ENCODE results near the gene PRICKLE4. TPM values are rescaled to one million over a fixed set of nuclear protein-coding genes. Genes with fewer than 3 reads are reported as not detected.
A peak's percentile ranks its signal among the peaks of the same experiment; 100 is the strongest.

The PRICKLE4 gene
- total and polyA plus RNA-seq, 2 of the 13 experiments (the other 11 are each of a cell fraction or from before 2014, with no cell fraction given) = 0.92 to 1.2 TPM

- no peaks in the 10 kb centered on the region; a peak in 1 of 5 replicates for H3K27me3 ChIP-seq (ENCODE audit: control insufficient read depth in 1 of 2, insufficient read depth in 2 of 2, low read length in 2 of 2)
- in situ Hi-C loops (cut with HindIII; ENCODE audit: extremely low pct_ligation_motif_present, low pct_unique_long_range_greater_than_20kb) (loop anchor here (5.0 kb wide), 1 partner anchor 40 kb away; the partner anchor contains the start of gene FRS3), intact Hi-C loops (cut with micrococcal nuclease; ENCODE audit: unreplicated experiment) (no loop called here)
- DNase-seq (ENCODE audit: low spot score) = no peak
- BruUV-seq (replicated peaks) = no TSS peak
- H3K9ac ChIP-seq (ENCODE audit: insufficient read depth, low read depth, low read length) = no peak overlapping the region
- ATAC-seq = no peak
- TF ChIP-seq ZNF331 (CRISPR knock-in tag; IDR thresholded peaks at IDR 0.05) = no peak
- TF ChIP-seq ZNF616 (CRISPR knock-in tag; IDR thresholded peaks at IDR 0.05; ENCODE audit: low read depth) = no peak
- peak; percentile 32 for TF ChIP-seq RBFOX2 (IDR thresholded peaks at IDR 0.05; ENCODE audit: low read depth, low read length)
- no peak for TF ChIP-seq ZNF326 (CRISPR knock-in tag; IDR thresholded peaks at IDR 0.05; ENCODE audit: borderline replicate concordance)
- TF ChIP-seq THYN1 (CRISPR knock-in tag; IDR thresholded peaks at IDR 0.05; ENCODE audit: borderline replicate concordance, low read depth) = no peak
- POLR2A ChIA-PET = interaction anchor here (3.1 to 10.4 kb wide), 2 partner anchors 10 to 31 kb away, joined by 30 to 112 read pairs; partner anchors contain the start of gene PGC
- no peaks in the 10 kb centered on the region for H3K36me3 ChIP-seq (replicated peaks in 1 of 2; ENCODE audit: control insufficient read depth in 1 of 2, insufficient read depth in 2 of 2, low read length in 2 of 2)
- H4K20me1 ChIP-seq (ENCODE audit: insufficient read depth, low read length) = no peaks in the 10 kb centered on the region
- no peaks in the 10 kb centered on the region for H3K9me3 ChIP-seq (ENCODE audit: low read length)
- no peak overlapping the region for H3K4me2 ChIP-seq (ENCODE audit: low read depth, low read length)
- peaks cover 78% of the 10 kb centered on the region for H3K4me1 ChIP-seq (ENCODE audit: insufficient read depth, low read length)
- H3K79me2 ChIP-seq (ENCODE audit: insufficient read depth, low read length) = no peaks in the 10 kb centered on the region
- no peak overlapping the region for H2AFZ ChIP-seq (ENCODE audit: low read length)
- CTCF ChIA-PET (ENCODE audit: low intra/inter-chr PET ratio, low total read pairs) = no interaction called here
- 93% methylated on average over 6 of the region's 6 CpGs for WGBS (ENCODE audit: low lambda C conversion rate)
- H3K4me3 ChIP-seq (replicated peaks in 1 of 3; ENCODE audit: insufficient read depth in 1 of 3, low read depth in 2 of 3, low read length in 3 of 3) = no peak overlapping the region
- H3K27ac ChIP-seq (ENCODE audit: extremely low read length, insufficient read depth, low read length) = no peak overlapping the region
- no peak for FAIRE-seq
Observed at GRCh38 chr6:41737591-41738130, 42.9 kb upstream of the PRICKLE4 start.

GRCh38 chr6:41739041-41739440 is 41.5 kb upstream of the PRICKLE4 start:
- peak; percentile 15 for ATAC-seq
- Histone ChIP-seq H3K27ac (ENCODE audit: extremely low read length, insufficient read depth, low read length) (peak overlapping the region; percentile 69), H2AFZ (ENCODE audit: low read length) (no peak overlapping the region), H3K4me2 (ENCODE audit: low read depth, low read length) (peak overlapping the region; percentile 69), H3K9me3 (ENCODE audit: low read length) (no peaks in the 10 kb centered on the region), H3K9ac (ENCODE audit: insufficient read depth, low read depth, low read length) (peak overlapping the region; percentile 43; the same call in 1 of the 2 replicates), H3K27me3 (ENCODE audit: control insufficient read depth in 1 of 2, insufficient read depth in 2 of 2, low read length in 2 of 2) (no peaks in the 10 kb centered on the region), H3K36me3 (replicated peaks in 1 of 2; ENCODE audit: control insufficient read depth in 1 of 2, insufficient read depth in 2 of 2, low read length in 2 of 2) (no peaks in the 10 kb centered on the region), H3K4me3 (replicated peaks in 1 of 3; ENCODE audit: insufficient read depth in 1 of 3, low read depth in 2 of 3, low read length in 3 of 3) (no peak overlapping the region), H3K79me2 (ENCODE audit: insufficient read depth, low read length) (no peaks in the 10 kb centered on the region), H3K4me1 (ENCODE audit: insufficient read depth, low read length) (peaks cover 81% of the 10 kb centered on the region), H4K20me1 (ENCODE audit: insufficient read depth, low read length) (no peaks in the 10 kb centered on the region)
- in situ Hi-C loops (cut with HindIII; ENCODE audit: extremely low pct_ligation_motif_present, low pct_unique_long_range_greater_than_20kb) (loop anchor here (5.0 kb wide), 1 partner anchor 38 kb away; the partner anchor contains the start of gene FRS3), intact Hi-C loops (cut with micrococcal nuclease; ENCODE audit: unreplicated experiment) (no loop called here)
- 35% methylated on average over 4 of the region's 4 CpGs for WGBS (ENCODE audit: low lambda C conversion rate)
- ChIA-PET POLR2A (interaction anchor here (0.9 to 10.4 kb wide), 6 partner anchors 9 to 312 kb away, joined by 3 to 112 read pairs (median 4); partner anchors contain the start of genes PGC and TOMM6), CTCF (ENCODE audit: low intra/inter-chr PET ratio, low total read pairs) (no interaction called here)
- no TSS peak for BruUV-seq (replicated peaks)
- DNase-seq (ENCODE audit: low spot score) = peak; percentile 77
- FAIRE-seq = peak; percentile 95
- no peak for TF ChIP-seq BATF2 (CRISPR knock-in tag; IDR thresholded peaks at IDR 0.05)
- peak; percentile 32; the same call in 1 of the 2 replicates for TF ChIP-seq HDAC2 (CRISPR knock-in tag; IDR thresholded peaks at IDR 0.05)
- no peak for TF ChIP-seq CAMTA2 (CRISPR knock-in tag; IDR thresholded peaks at IDR 0.05; ENCODE audit: borderline replicate concordance)
- peak; percentile 34; the same call in 1 of the 2 replicates for TF ChIP-seq THAP11 (CRISPR knock-in tag; IDR thresholded peaks at IDR 0.05)
- peak; percentile 40; the same call in 1 of the 2 replicates for TF ChIP-seq MTA1 (CRISPR knock-in tag; IDR thresholded peaks at IDR 0.05; ENCODE audit: borderline replicate concordance)
- 0 out of 2 replicates have a peak, but pooled peaks have one; percentile 56 for TF ChIP-seq ZBTB7A (CRISPR knock-in tag; IDR thresholded peaks at IDR 0.05)
- TF ChIP-seq RARA (CRISPR knock-in tag; IDR thresholded peaks at IDR 0.05) = peak; percentile 33; the same call in 1 of the 2 replicates
- no peak for TF ChIP-seq ZFP62 (CRISPR knock-in tag; IDR thresholded peaks at IDR 0.05)
- no peak for TF ChIP-seq BRD4 (CRISPR knock-in tag; IDR thresholded peaks at IDR 0.05)

Data from HepG2 (cell line).